ENCODE measurements around the gene PRR14L. TPM values are rescaled to one million over a fixed set of nuclear protein-coding genes. Genes with fewer than 3 reads are reported as not detected.

Gene PRR14L
- total RNA-seq, 1 donor from 2014 or later = 69.8 TPM

DNA sequence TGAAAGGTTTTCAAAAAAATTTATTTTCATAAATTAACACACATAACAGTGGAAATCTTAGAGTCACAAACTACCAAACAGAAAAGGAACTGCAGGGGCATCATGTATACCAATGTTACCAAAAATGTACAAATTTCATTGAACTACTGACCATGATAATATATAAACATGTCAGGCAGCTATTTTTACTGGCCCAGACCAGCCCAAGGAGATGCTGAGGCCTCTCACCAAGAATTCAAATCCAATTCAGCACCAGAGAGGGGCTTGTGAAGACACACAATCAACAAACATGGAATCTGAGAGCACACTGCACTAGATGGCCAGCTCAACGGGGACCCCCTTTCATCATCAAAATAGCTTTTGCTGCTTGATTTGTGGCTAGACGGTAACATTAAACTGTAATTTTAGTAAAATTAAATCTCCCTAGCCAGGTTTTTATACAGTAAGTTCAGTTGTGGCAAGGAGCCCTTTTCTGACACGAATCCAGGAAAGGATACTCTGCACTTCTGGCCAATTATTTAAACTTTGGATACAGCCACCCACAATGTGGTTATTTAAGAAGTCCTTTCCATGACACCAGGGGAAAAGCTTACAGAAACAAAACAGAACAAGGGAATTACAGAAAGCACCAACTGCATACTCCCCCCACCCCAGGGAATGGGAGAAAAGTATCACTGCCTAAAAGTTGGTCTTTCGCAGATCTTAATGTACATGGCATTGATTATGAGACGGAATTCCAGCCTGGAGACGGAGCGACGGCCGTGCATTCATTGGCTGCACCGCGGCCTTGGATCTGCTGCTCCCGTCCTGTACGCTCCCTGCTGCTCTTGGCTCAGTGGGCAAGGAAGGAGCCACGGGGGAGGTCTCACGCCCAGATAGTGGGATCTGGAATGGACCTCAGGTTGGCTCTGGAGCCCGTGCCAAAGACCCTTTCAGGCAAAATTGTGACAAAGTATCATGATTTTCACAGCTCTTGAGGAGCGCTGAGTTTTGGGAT lies 68.3 kb downstream of the PRR14L start:
- no peak overlapping the region for H3K4me3 Mint-ChIP-seq (ENCODE audit: unreplicated experiment)
- TF ChIP-seq EZH2 (IDR thresholded peaks at IDR 0.05; ENCODE audit: insufficient read depth, low read length) = no peak
- TF ChIP-seq, protein P1, sequence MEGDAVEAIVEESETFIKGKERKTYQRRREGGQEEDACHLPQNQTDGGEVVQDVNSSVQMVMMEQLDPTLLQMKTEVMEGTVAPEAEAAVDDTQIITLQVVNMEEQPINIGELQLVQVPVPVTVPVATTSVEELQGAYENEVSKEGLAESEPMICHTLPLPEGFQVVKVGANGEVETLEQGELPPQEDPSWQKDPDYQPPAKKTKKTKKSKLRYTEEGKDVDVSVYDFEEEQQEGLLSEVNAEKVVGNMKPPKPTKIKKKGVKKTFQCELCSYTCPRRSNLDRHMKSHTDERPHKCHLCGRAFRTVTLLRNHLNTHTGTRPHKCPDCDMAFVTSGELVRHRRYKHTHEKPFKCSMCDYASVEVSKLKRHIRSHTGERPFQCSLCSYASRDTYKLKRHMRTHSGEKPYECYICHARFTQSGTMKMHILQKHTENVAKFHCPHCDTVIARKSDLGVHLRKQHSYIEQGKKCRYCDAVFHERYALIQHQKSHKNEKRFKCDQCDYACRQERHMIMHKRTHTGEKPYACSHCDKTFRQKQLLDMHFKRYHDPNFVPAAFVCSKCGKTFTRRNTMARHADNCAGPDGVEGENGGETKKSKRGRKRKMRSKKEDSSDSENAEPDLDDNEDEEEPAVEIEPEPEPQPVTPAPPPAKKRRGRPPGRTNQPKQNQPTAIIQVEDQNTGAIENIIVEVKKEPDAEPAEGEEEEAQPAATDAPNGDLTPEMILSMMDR (IDR thresholded peaks at IDR 0.05; ENCODE audit: insufficient read depth, low read depth, low read length) = no peak
- DNase-seq (ENCODE audit: low read depth) (peak; percentile 84), FAIRE-seq (no peak)
- Histone ChIP-seq H3K27me3 (ENCODE audit: insufficient read depth, low read length) (no peaks in the 10 kb centered on the region), H3K79me2 (ENCODE audit: insufficient read depth, low read length) (no peaks in the 10 kb centered on the region), H3K4me1 (ENCODE audit: insufficient read depth, low read length) (peaks cover 24% of the 10 kb centered on the region), H3K27ac (ENCODE audit: low read depth, low read length) (peak overlapping the region; percentile 87), H4K20me1 (ENCODE audit: insufficient read depth, low read length) (no peaks in the 10 kb centered on the region), H3K4me2 (ENCODE audit: low read length) (peak overlapping the region; percentile 77), H2AFZ (ENCODE audit: low read depth, low read length) (no peak overlapping the region), H3K9me3 (ENCODE audit: insufficient read depth, low read depth, low read length) (no peaks in the 10 kb centered on the region), H3K4me3 (ENCODE audit: insufficient read depth, low read depth, low read length) (peak overlapping the region; percentile 1), H3K9ac (ENCODE audit: low read length) (peak overlapping the region; percentile 53), H3K36me3 (ENCODE audit: insufficient read depth, low read length) (peaks cover 16% of the 10 kb centered on the region)
- H3K27ac Mint-ChIP-seq (ENCODE audit: unreplicated experiment) = peak overlapping the region; percentile 28
- peaks cover 21% of the 10 kb centered on the region for H3K36me3 Mint-ChIP-seq (ENCODE audit: low read depth, unreplicated experiment)
- H3K27me3 Mint-ChIP-seq (ENCODE audit: low read depth, unreplicated experiment) = no peaks in the 10 kb centered on the region
- H3K9me3 Mint-ChIP-seq (ENCODE audit: unreplicated experiment) = no peaks in the 10 kb centered on the region
- H3K4me1 Mint-ChIP-seq (ENCODE audit: low read depth, unreplicated experiment) = peaks cover 24% of the 10 kb centered on the region

DNA sequence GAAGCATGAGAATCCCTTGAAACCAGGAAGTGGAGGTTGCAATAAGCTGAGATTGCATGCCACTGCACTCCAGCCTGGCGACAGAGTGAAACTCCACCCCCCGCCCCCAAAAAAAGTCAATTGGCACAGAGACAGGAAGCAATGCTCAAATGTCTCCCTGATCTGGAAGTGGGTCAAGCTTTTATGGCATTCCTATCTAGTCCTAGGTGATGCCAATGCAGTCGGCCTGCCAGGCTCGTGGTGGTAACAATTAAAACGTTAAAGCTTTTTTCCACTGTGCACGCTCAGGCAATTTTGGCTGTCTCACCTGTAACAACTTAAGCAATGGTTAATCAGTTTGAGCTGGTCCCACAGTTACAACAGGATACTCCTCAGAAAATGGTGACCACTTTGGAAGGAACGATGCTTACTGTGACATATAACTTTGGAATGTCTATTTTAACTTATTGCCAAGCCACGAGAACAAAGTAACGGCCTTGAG lies 69.0 kb downstream of the PRR14L start:
- Mint-ChIP-seq H3K27me3 (ENCODE audit: low read depth, unreplicated experiment) (no peaks in the 10 kb centered on the region), H3K9me3 (ENCODE audit: unreplicated experiment) (no peaks in the 10 kb centered on the region), H3K4me3 (ENCODE audit: unreplicated experiment) (no peak overlapping the region), H3K27ac (ENCODE audit: unreplicated experiment) (peak overlapping the region; percentile 22), H3K36me3 (ENCODE audit: low read depth, unreplicated experiment) (peaks cover 21% of the 10 kb centered on the region), H3K4me1 (ENCODE audit: low read depth, unreplicated experiment) (peaks cover 24% of the 10 kb centered on the region)
- peaks cover 24% of the 10 kb centered on the region for H3K4me1 ChIP-seq (ENCODE audit: insufficient read depth, low read length)
- H3K4me2 ChIP-seq (ENCODE audit: low read length) = peak overlapping the region; percentile 77
- H3K4me3 ChIP-seq (ENCODE audit: insufficient read depth, low read depth, low read length) = no peak overlapping the region
- peak; percentile 84 for DNase-seq (ENCODE audit: low read depth)
- FAIRE-seq = peak; percentile 81
- H3K36me3 ChIP-seq (ENCODE audit: insufficient read depth, low read length) = peaks cover 16% of the 10 kb centered on the region
- H3K79me2 ChIP-seq (ENCODE audit: insufficient read depth, low read length) = no peaks in the 10 kb centered on the region
- no peak for TF ChIP-seq EZH2 (IDR thresholded peaks at IDR 0.05; ENCODE audit: insufficient read depth, low read length)
- TF ChIP-seq, protein P1 (IDR thresholded peaks at IDR 0.05; ENCODE audit: insufficient read depth, low read depth, low read length) = no peak
- H4K20me1 ChIP-seq (ENCODE audit: insufficient read depth, low read length) = no peaks in the 10 kb centered on the region
- no peaks in the 10 kb centered on the region for H3K27me3 ChIP-seq (ENCODE audit: insufficient read depth, low read length)
- peak overlapping the region; percentile 87 for H3K27ac ChIP-seq (ENCODE audit: low read depth, low read length)
- H2AFZ ChIP-seq (ENCODE audit: low read depth, low read length) = no peak overlapping the region
- H3K9ac ChIP-seq (ENCODE audit: low read length) = peak overlapping the region; percentile 53
- no peaks in the 10 kb centered on the region for H3K9me3 ChIP-seq (ENCODE audit: insufficient read depth, low read depth, low read length)
